Endodermal cell (in vitro differentiated cells): ENCODE measurements around the gene COL5A1. TPM values are rescaled to one million over a fixed set of nuclear protein-coding genes. Genes with fewer than 3 reads are reported as not detected.

ENCODE experiments used
- DNase-seq: peaks from one replicate; pipeline ENCODE4 v3.0.0-alpha.2; 2017
- H3K27ac ChIP-seq: 2 replicates; pipeline ENCODE4 v1.5.1; 2013; ENCODE audit warnings: mild to moderate bottlenecking, low read depth, low read length, moderate library complexity
- H3K27me3 ChIP-seq: 2 replicates; pipeline ENCODE4 v1.6.1; 2013; ENCODE audit warnings: mild to moderate bottlenecking, low read length, moderate library complexity; ENCODE audit not compliant: insufficient read depth, control insufficient read depth, poor library complexity, severe bottlenecking
- H3K36me3 ChIP-seq: 2 replicates; pipeline ENCODE4 v1.7.0; 2013; ENCODE audit warnings: mild to moderate bottlenecking, low read length, moderate library complexity; ENCODE audit not compliant: control insufficient read depth, insufficient read depth
- H3K4me1 ChIP-seq: one replicate; pipeline ENCODE4 v1.7.0; 2013; ENCODE audit warnings: low read length; ENCODE audit not compliant: control insufficient read depth, insufficient read depth
- H3K4me3 ChIP-seq: 2 replicates; pipeline ENCODE4 v1.5.1; 2013; ENCODE audit warnings: mild to moderate bottlenecking, low read length, moderate library complexity
- H3K9ac ChIP-seq: 2 replicates; pipeline ENCODE4 v1.6.1; 2013; ENCODE audit warnings: mild to moderate bottlenecking, low read length, moderate library complexity; ENCODE audit not compliant: poor library complexity, severe bottlenecking; ENCODE audit errors: extremely low read depth
- H3K9me3 ChIP-seq: 2 replicates; pipeline ENCODE4 v1.6.1; 2013; ENCODE audit warnings: mild to moderate bottlenecking, low read length, moderate library complexity; ENCODE audit not compliant: control insufficient read depth
- H3K27ac Mint-ChIP-seq: 2 replicates; pipeline ENCODE4 v1.8.0; 2020; ENCODE audit warnings: mixed read lengths
- H3K27me3 Mint-ChIP-seq: 2 replicates; pipeline ENCODE4 v1.8.0; 2021; ENCODE audit warnings: mild to moderate bottlenecking, mixed read lengths; ENCODE audit not compliant: insufficient read depth
- H3K36me3 Mint-ChIP-seq: 2 replicates; pipeline ENCODE4 v1.8.0; 2020; ENCODE audit warnings: low read depth, mixed read lengths
- H3K4me1 Mint-ChIP-seq: 2 replicates; pipeline ENCODE4 v1.8.0; 2020; ENCODE audit warnings: mixed read lengths
- H3K4me3 Mint-ChIP-seq: 2 replicates; pipeline ENCODE4 v1.8.0; 2020; ENCODE audit warnings: mild to moderate bottlenecking, moderate library complexity, mixed read lengths
- H3K9me3 Mint-ChIP-seq: 2 replicates; pipeline ENCODE4 v1.8.0; 2020; ENCODE audit warnings: mild to moderate bottlenecking, mixed read lengths
- CTCF ChIP-seq: fragments of 200-600 bp; sonication (generic); conservative IDR thresholded peaks from 2 replicates; pipeline ENCODE4 v1.5.0; 2021; ENCODE audit warnings: antibody characterized with exemption, mild to moderate bottlenecking
- WGBS, 2 experiments: methylation state at CpG; one replicate each; pipeline versions ENCODE4 v1.1.5 to v1.1.7; 2013; ENCODE audit warnings: missing lambda C conversion rate in 2 of 2, mixed read lengths in 1 of 2; ENCODE audit not compliant: insufficient coverage in 1 of 2, insufficient read length in 1 of 2; 5-methylcytosine and 5-hydroxymethylcytosine counted together
- total RNA-seq, 2 donors: library from RNA; stranded (reverse); fragmentation: NEBNext Ultra II Directional in 1 of 2; extraction: Animal tissue kit (Norgen Biotek cat#: 25700) in 1 of 2; gene quantifications; 2 replicates in 1 of 2; 3 replicates in 1 of 2; pipeline ENCODE4 v1.2.1, GENCODE V29; 2021

COL5A1 gene
- total RNA-seq, 2 donors from 2014 or later, result 65.3 to 76.6 TPM

GRCh38 chr9:134661299-134661698 is 19.7 kb downstream of the COL5A1 start:
- Histone ChIP-seq H3K27ac (no peak overlapping the region), H3K9ac (no peak overlapping the region), H3K36me3 (peaks cover 10% of the 10 kb centered on the region), H3K4me3 (no peak overlapping the region), H3K27me3 (no peaks in the 10 kb centered on the region), H3K9me3 (peaks cover 16% of the 10 kb centered on the region), H3K4me1 (no peaks in the 10 kb centered on the region)
- WGBS, 2 experiments, result 87 to 95% methylated on average over 5 to 6 of the region's 6 CpGs
- no peak overlapping the region for H3K27ac Mint-ChIP-seq
- H3K9me3 Mint-ChIP-seq, result peaks cover 17% of the 10 kb centered on the region
- TF ChIP-seq CTCF, result no peak
- H3K36me3 Mint-ChIP-seq, result peaks cover 41% of the 10 kb centered on the region
- DNase-seq, result no peak
- no peaks in the 10 kb centered on the region for H3K27me3 Mint-ChIP-seq
- no peak overlapping the region for H3K4me3 Mint-ChIP-seq
- H3K4me1 Mint-ChIP-seq, result peaks cover 1% of the 10 kb centered on the region

GRCh38 chr9:134661791-134662142 is 20.2 kb downstream of the COL5A1 start:
- H3K4me1 ChIP-seq, result no peaks in the 10 kb centered on the region
- no peak for TF ChIP-seq CTCF
- Mint-ChIP-seq H3K4me1 (no peaks in the 10 kb centered on the region), H3K27me3 (no peaks in the 10 kb centered on the region), H3K4me3 (no peak overlapping the region), H3K27ac (no peak overlapping the region), H3K36me3 (peaks cover 42% of the 10 kb centered on the region), H3K9me3 (peaks cover 17% of the 10 kb centered on the region)
- no peak overlapping the region for H3K9ac ChIP-seq
- H3K9me3 ChIP-seq, result peaks cover 16% of the 10 kb centered on the region
- 95 to 96% methylated on average over 11 of the region's 11 CpGs for WGBS, 2 experiments
- H3K27me3 ChIP-seq, result no peaks in the 10 kb centered on the region
- no peak overlapping the region for H3K4me3 ChIP-seq
- no peak for DNase-seq
- H3K36me3 ChIP-seq, result peaks cover 10% of the 10 kb centered on the region
- no peak overlapping the region for H3K27ac ChIP-seq

GRCh38 chr9:134662143-134662876 is 20.7 kb downstream of the COL5A1 start:
- no peak for DNase-seq
- no peak for TF ChIP-seq CTCF
- Histone ChIP-seq H3K4me3 (no peak overlapping the region), H3K27me3 (no peaks in the 10 kb centered on the region), H3K36me3 (peaks cover 10% of the 10 kb centered on the region), H3K9me3 (peaks cover 16% of the 10 kb centered on the region), H3K9ac (no peak overlapping the region), H3K4me1 (no peaks in the 10 kb centered on the region), H3K27ac (peak overlapping the region; percentile 24)
- no peak overlapping the region for H3K4me3 Mint-ChIP-seq
- H3K27me3 Mint-ChIP-seq, result no peaks in the 10 kb centered on the region
- peaks cover 17% of the 10 kb centered on the region for H3K9me3 Mint-ChIP-seq
- H3K36me3 Mint-ChIP-seq, result peaks cover 46% of the 10 kb centered on the region
- 79 to 91% methylated on average over 10 to 17 of the region's 17 CpGs for WGBS, 2 experiments
- no peaks in the 10 kb centered on the region for H3K4me1 Mint-ChIP-seq
- no peak overlapping the region for H3K27ac Mint-ChIP-seq
